Measurements from ENCODE around the gene PTTG1IP.

- TF ChIP-seq ETV6 (CRISPR knock-in tag; conservative IDR thresholded peaks at IDR 0.05) = no peak
- no peak; the same call in 1 of the 2 replicates for TF ChIP-seq GABPB1 (CRISPR knock-in tag; IDR thresholded peaks at IDR 0.05)
- TF ChIP-seq REST (IDR thresholded peaks at IDR 0.05; ENCODE audit: borderline replicate concordance in 1 of 2, low read depth in 1 of 2, low read length in 2 of 2) = no peak
- TF ChIP-seq EZH2 (conservative IDR thresholded peaks at IDR 0.05; ENCODE audit: low read depth, low read length) = no peak
- no peak for TF ChIP-seq CTCF (CRISPR knock-in tag; IDR thresholded peaks at IDR 0.05)
- TF ChIP-seq IKZF5 (CRISPR knock-in tag; IDR thresholded peaks at IDR 0.05) = no peak
- no peak for TF ChIP-seq USF2 (IDR thresholded peaks at IDR 0.05; ENCODE audit: low read depth, low read length)
- no peak for TF ChIP-seq USF2 (CRISPR knock-in tag; IDR thresholded peaks at IDR 0.05; ENCODE audit: borderline replicate concordance)
- TF ChIP-seq PRDM15 (CRISPR knock-in tag; IDR thresholded peaks at IDR 0.05) = no peak
- no peak for TF ChIP-seq FOXC1 (CRISPR knock-in tag; IDR thresholded peaks at IDR 0.05; ENCODE audit: borderline replicate concordance)
Measured at GRCh38 chr21:44846224-44846484, 27.3 kb downstream of the PTTG1IP start.

All from HepG2 (cell line).